Endothelial cell of umbilical vein (primary cell): ENCODE results near the gene CCDC171.

Experiments
- EZH2 ChIP-seq: IDR thresholded peaks from 2 replicates; pipeline ENCODE4 v1.6.1; 2012; ENCODE audit warnings: borderline replicate concordance, low read depth, mild to moderate bottlenecking, moderate library complexity, low read length, inconsistent platforms; ENCODE audit not compliant: severe bottlenecking
- MYC ChIP-seq: IDR thresholded peaks from one replicate; pipeline ENCODE4 v1.6.1; 2011; ENCODE audit warnings: mild to moderate bottlenecking, low read depth, low read length
- POLR2A ChIP-seq: IDR thresholded peaks from 2 replicates; pipeline ENCODE4 v1.6.1; 2012; ENCODE audit warnings: low read depth, mild to moderate bottlenecking, control low read depth, low read length
- POLR2AphosphoS5 ChIP-seq: IDR thresholded peaks from 2 replicates; pipeline ENCODE4 v1.6.1; 2012; ENCODE audit warnings: low read depth, mild to moderate bottlenecking, control low read depth, low read length, moderate library complexity; ENCODE audit not compliant: insufficient read depth
- TF ChIP-seq, protein P1 (sequence below): IDR thresholded peaks from 2 replicates; pipeline ENCODE4 v1.6.1; 2011; ENCODE audit not compliant: insufficient read depth, insufficient read length
- TF ChIP-seq, protein P2 (sequence below), 2 donors: IDR thresholded peaks; 1 replicate in 1 of 2; 2 replicates in 1 of 2; pipeline ENCODE4 v1.5.1; 2011; ENCODE audit warnings: low read length in 2 of 2, mild to moderate bottlenecking in 2 of 2, moderate library complexity in 2 of 2, control low read depth in 1 of 2, inconsistent platforms in 1 of 2, low read depth in 1 of 2; ENCODE audit not compliant: insufficient read depth in 1 of 2; ENCODE audit errors: extremely low read depth in 1 of 2

- TF ChIP-seq, protein P1, sequence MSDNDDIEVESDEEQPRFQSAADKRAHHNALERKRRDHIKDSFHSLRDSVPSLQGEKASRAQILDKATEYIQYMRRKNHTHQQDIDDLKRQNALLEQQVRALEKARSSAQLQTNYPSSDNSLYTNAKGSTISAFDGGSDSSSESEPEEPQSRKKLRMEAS, result no peak
- TF ChIP-seq, protein P2, sequence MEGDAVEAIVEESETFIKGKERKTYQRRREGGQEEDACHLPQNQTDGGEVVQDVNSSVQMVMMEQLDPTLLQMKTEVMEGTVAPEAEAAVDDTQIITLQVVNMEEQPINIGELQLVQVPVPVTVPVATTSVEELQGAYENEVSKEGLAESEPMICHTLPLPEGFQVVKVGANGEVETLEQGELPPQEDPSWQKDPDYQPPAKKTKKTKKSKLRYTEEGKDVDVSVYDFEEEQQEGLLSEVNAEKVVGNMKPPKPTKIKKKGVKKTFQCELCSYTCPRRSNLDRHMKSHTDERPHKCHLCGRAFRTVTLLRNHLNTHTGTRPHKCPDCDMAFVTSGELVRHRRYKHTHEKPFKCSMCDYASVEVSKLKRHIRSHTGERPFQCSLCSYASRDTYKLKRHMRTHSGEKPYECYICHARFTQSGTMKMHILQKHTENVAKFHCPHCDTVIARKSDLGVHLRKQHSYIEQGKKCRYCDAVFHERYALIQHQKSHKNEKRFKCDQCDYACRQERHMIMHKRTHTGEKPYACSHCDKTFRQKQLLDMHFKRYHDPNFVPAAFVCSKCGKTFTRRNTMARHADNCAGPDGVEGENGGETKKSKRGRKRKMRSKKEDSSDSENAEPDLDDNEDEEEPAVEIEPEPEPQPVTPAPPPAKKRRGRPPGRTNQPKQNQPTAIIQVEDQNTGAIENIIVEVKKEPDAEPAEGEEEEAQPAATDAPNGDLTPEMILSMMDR (IDR thresholded peaks at IDR 0.05; ENCODE audit: extremely low read depth in 1 of 2, insufficient read depth in 1 of 2, low read depth in 1 of 2, low read length in 2 of 2), result no peak
- TF ChIP-seq EZH2, result no peak
- TF ChIP-seq POLR2A, result no peak
- no peak for TF ChIP-seq POLR2AphosphoS5
- no peak for TF ChIP-seq MYC
These were observed 451.8 kb downstream of the CCDC171 start for GRCh38 chr9:16004613-16005012.
